Panc1 (cell line): ENCODE measurements around the gene SSH3. TPM values are rescaled to one million over a fixed set of nuclear protein-coding genes. Genes with fewer than 3 reads are reported as not detected.

Experiments used
- ATAC-seq: fragments of 200-7000 bp; cut with Tn5 transposase; 2 replicates; pipeline ENCODE4 v1.9.1; 2020; ENCODE audit warnings: mild to moderate bottlenecking, moderate library complexity
- BruUV-seq: library from RNA; stranded (reverse); fragments of 400-500 nt; replicated peaks from 2 replicates; lab custom pipeline; 2021; lab: Mats Ljungman, UMichigan
- CTCF ChIA-PET: fragments of 300-600 bp; sonication (Branson Sonifier 250); formaldehyde crosslinking; loops from one replicate; lab custom pipeline; 2022; ENCODE audit warnings: antibody characterized with exemption; lab: Charles Lee
- POLR2A ChIA-PET: fragments of 300-600 bp; sonication (Branson Sonifier 250); formaldehyde crosslinking; loops from one replicate; lab custom pipeline; 2022; ENCODE audit warnings: antibody characterized with exemption; lab: Charles Lee
- DNase-seq: peaks from one replicate; pipeline ENCODE4 v3.0.0-alpha.2; 2010; ENCODE audit warnings: low read depth, low spot score
- H3K27ac ChIP-seq: 2 replicates; pipeline ENCODE4 v1.5.1; 2011; ENCODE audit warnings: mild to moderate bottlenecking, low read length, inconsistent platforms
- H3K27me3 ChIP-seq: fragments of 200-500 bp; sonication (Bioruptor generic); 2 replicates; pipeline ENCODE4 v1.6.0; 2014; ENCODE audit warnings: low read length, inconsistent platforms; ENCODE audit not compliant: control insufficient read depth, insufficient read depth
- H3K36me3 ChIP-seq: fragments of 200-500 bp; sonication (Bioruptor generic); 2 replicates; pipeline ENCODE4 v1.5.1; 2014; ENCODE audit warnings: inconsistent platforms, mild to moderate bottlenecking, low read length, moderate library complexity; ENCODE audit not compliant: control insufficient read depth, insufficient read depth
- H3K4me1 ChIP-seq: 2 replicates; pipeline ENCODE4 v1.5.1; 2011; ENCODE audit warnings: inconsistent platforms, mild to moderate bottlenecking, low read length, moderate library complexity; ENCODE audit not compliant: control insufficient read depth, insufficient read depth
- H3K4me3 ChIP-seq, 2 experiments: 2 replicates each; pipeline ENCODE4 v1.5.1; 2011 to 2012; ENCODE audit warnings: low read depth in 2 of 2, low read length in 2 of 2, mild to moderate bottlenecking in 2 of 2, inconsistent platforms in 1 of 2, moderate library complexity in 1 of 2
- H3K9me3 ChIP-seq: fragments of 200-500 bp; sonication (Bioruptor generic); 2 replicates; pipeline ENCODE4 v1.5.1; 2014; ENCODE audit warnings: low read depth, mild to moderate bottlenecking, inconsistent platforms, low read length, moderate library complexity; ENCODE audit not compliant: control insufficient read depth, insufficient read depth
- CTCF ChIP-seq: fragments of 450-650 bp; IDR thresholded peaks from 2 replicates; pipeline ENCODE4 v1.5.1; 2017; ENCODE audit warnings: mild to moderate bottlenecking
- POLR2AphosphoS5 ChIP-seq: IDR thresholded peaks from 2 replicates; pipeline ENCODE4 v1.6.1; 2012; ENCODE audit warnings: mild to moderate bottlenecking, low read depth, low read length, moderate library complexity
- REST ChIP-seq, 2 experiments: IDR thresholded peaks; 2 replicates each; pipeline ENCODE4 v1.6.1; 2011 to 2012; ENCODE audit warnings: low read depth in 2 of 2, control low read depth in 1 of 2, low read length in 1 of 2, mild to moderate bottlenecking in 1 of 2, moderate library complexity in 1 of 2; ENCODE audit not compliant: insufficient read depth in 1 of 2
- SIN3A ChIP-seq: IDR thresholded peaks from 2 replicates; pipeline ENCODE4 v1.6.1; 2012; ENCODE audit warnings: low read depth, mild to moderate bottlenecking, low read length, moderate library complexity, borderline replicate concordance; ENCODE audit not compliant: insufficient read depth
- TCF7L2 ChIP-seq: IDR thresholded peaks from 2 replicates; pipeline ENCODE4 v1.6.1; 2011; ENCODE audit warnings: mild to moderate bottlenecking, low read depth, low read length, inconsistent platforms
- in situ Hi-C: cut with HindIII; loops from 2 replicates; pipeline ENCODE4 v1.10.0; 2016; ENCODE audit warnings: low sequenced_read_pairs, low pct_unique_long_range_greater_than_20kb
- intact Hi-C: fragments of 100-400 bp; cut with micrococcal nuclease; formaldehyde crosslinking; loops from one replicate; pipeline ENCODE4 v1.10.0; 2022; ENCODE audit not compliant: unreplicated experiment
- total RNA-seq: library from RNA; stranded (reverse); gene quantifications from one replicate; pipeline ENCODE4 v1.2.1, GENCODE V29; 2021; ENCODE audit not compliant: unreplicated experiment

The SSH3 gene
- total RNA-seq, 1 experiment from 2014 or later = 79.8 TPM

GRCh38 chr11:67349457-67349856 is 46.1 kb downstream of the SSH3 start:
- intact Hi-C loops = loop anchor here (5.0 kb wide), 1 partner anchor 33 kb away; no protein-coding TSS in a partner anchor

GRCh38 chr11:67349928-67350465 is 46.7 kb downstream of the SSH3 start:
- no peak for TF ChIP-seq CTCF
- no peak for TF ChIP-seq TCF7L2
- no peak for TF ChIP-seq POLR2AphosphoS5
- no peak for TF ChIP-seq SIN3A
- no peak for TF ChIP-seq REST (IDR thresholded peaks at IDR 0.05; ENCODE audit: insufficient read depth in 1 of 2, low read depth in 2 of 2, low read length in 1 of 2)
- no peak overlapping the region for H3K27ac ChIP-seq
- H3K9me3 ChIP-seq = no peaks in the 10 kb centered on the region
- POLR2A ChIA-PET = no interaction called here
- DNase-seq = no peak
- H3K36me3 ChIP-seq = no peaks in the 10 kb centered on the region
- intact Hi-C loops (loop anchor here (5.0 kb wide), 1 partner anchor 32 kb away; no protein-coding TSS in a partner anchor), in situ Hi-C loops (no loop called here)
- H3K27me3 ChIP-seq = no peaks in the 10 kb centered on the region
- peaks cover 31% of the 10 kb centered on the region for H3K4me1 ChIP-seq
- ATAC-seq = no peak
- H3K4me3 ChIP-seq = no peak overlapping the region
- CTCF ChIA-PET = interaction anchor here (1.6 to 1.7 kb wide), 2 partner anchors 23 to 33 kb away, joined by 5 to 12 read pairs; no protein-coding TSS in a partner anchor
- BruUV-seq = TSS peak; percentile 45

More at GRCh38 chr11:67349457-67349856, 46.1 kb downstream of the SSH3 start:
- peaks cover 25% of the 10 kb centered on the region for H3K4me1 ChIP-seq
- in situ Hi-C loops = no loop called here
- H3K36me3 ChIP-seq = no peaks in the 10 kb centered on the region
- no peak for ATAC-seq
- no peaks in the 10 kb centered on the region for H3K27me3 ChIP-seq
- no peak for TF ChIP-seq CTCF
- no peak for TF ChIP-seq REST (IDR thresholded peaks at IDR 0.05; ENCODE audit: insufficient read depth in 1 of 2, low read depth in 2 of 2, low read length in 1 of 2)
- TF ChIP-seq POLR2AphosphoS5 = no peak; the same call in 1 of the 2 replicates
- TF ChIP-seq TCF7L2 = no peak
- TF ChIP-seq SIN3A = no peak
- H3K4me3 ChIP-seq = no peak overlapping the region
- no peaks in the 10 kb centered on the region for H3K9me3 ChIP-seq
- ChIA-PET CTCF (interaction anchor here (1.7 kb wide), 1 partner anchor 33 kb away, joined by 12 read pairs; no protein-coding TSS in a partner anchor), POLR2A (no interaction called here)
- no peak overlapping the region for H3K27ac ChIP-seq
- DNase-seq = no peak
- BruUV-seq = no TSS peak
